Suprapubic skin (tissue), 4 donors: ENCODE results near the gene COL3A1.

Source experiments
- CTCF ChIP-seq, 2 donors: fragments of 200-600 bp in 1 of 2; fragments of 450-650 bp in 1 of 2; sonication (generic) in 1 of 2; IDR thresholded peaks; one replicate each; pipeline ENCODE4 v1.5.1; 2016 to 2019; ENCODE audit warnings: antibody characterized with exemption in 2 of 2, mild to moderate bottlenecking in 1 of 2, moderate library complexity in 1 of 2
- EP300 ChIP-seq: sonication (generic); formaldehyde crosslinking; IDR thresholded peaks from one replicate; pipeline ENCODE4 v1.6.1; 2017; ENCODE audit warnings: antibody characterized with exemption
- POLR2A ChIP-seq, 2 donors: fragments of 450-650 bp; IDR thresholded peaks; one replicate each; pipeline ENCODE4 v1.6.1; 2017; ENCODE audit warnings: antibody characterized with exemption in 2 of 2, mild to moderate bottlenecking in 2 of 2, moderate library complexity in 2 of 2
- POLR2AphosphoS5 ChIP-seq, 3 donors: sonication (generic); formaldehyde crosslinking; IDR thresholded peaks; one replicate each; pipeline ENCODE4 v1.6.1; 2017; ENCODE audit warnings: antibody characterized with exemption in 3 of 3

GRCh38 chr2:188978291-188979081 lies 4.3 kb downstream of the COL3A1 start:
- TF ChIP-seq CTCF (IDR thresholded peaks at IDR 0.05) (no peak), POLR2A (IDR thresholded peaks at IDR 0.05) (no peak), EP300 (no peak), POLR2AphosphoS5 (IDR thresholded peaks at IDR 0.05) (no peak)
